CD4-positive, alpha-beta T cell (primary cell): ENCODE measurements around the gene PCSK4. TPM values are rescaled to one million over a fixed set of nuclear protein-coding genes. Genes with fewer than 3 reads are reported as not detected.

Source experiments
- ATAC-seq: fragments of 200-7000 bp; cut with Tn5 transposase; one replicate; pipeline ENCODE4 v1.10.0; 2022; ENCODE audit warnings: mild to moderate bottlenecking; ENCODE audit not compliant: poor library complexity
- CTCF ChIA-PET: fragments of 350-600 bp; sonication (Branson Sonifier 250); formaldehyde crosslinking; loops from one replicate; lab custom pipeline; 2021; ENCODE audit warnings: antibody characterized with exemption, inconsistent platforms; lab: Charles Lee
- POLR2A ChIA-PET: fragments of 350-600 bp; sonication (Branson Sonifier 250); formaldehyde crosslinking; loops from one replicate; lab custom pipeline; 2021; ENCODE audit warnings: antibody characterized with exemption, inconsistent platforms; lab: Charles Lee
- DNase-seq, 14 experiments: peaks; one replicate each; pipeline ENCODE4 v3.0.0-alpha.2; 2013 to 2020; ENCODE audit warnings: mixed read lengths in 2 of 14
- H3K27ac ChIP-seq, 2 donors: one replicate each; pipeline versions ENCODE4 v1.5.1 to v1.7.0; 2013; ENCODE audit warnings: low read length in 2 of 2, low read depth in 1 of 2, mild to moderate bottlenecking in 1 of 2
- H3K27me3 ChIP-seq, 2 experiments: 1 replicate in 1 of 2; 2 replicates in 1 of 2; pipeline versions ENCODE4 v1.6.1 to v1.7.0; 2013; ENCODE audit warnings: low read length in 2 of 2, control low read depth in 1 of 2, mild to moderate bottlenecking in 1 of 2, moderate library complexity in 1 of 2; ENCODE audit not compliant: insufficient read depth in 2 of 2, control insufficient read depth in 1 of 2
- H3K36me3 ChIP-seq: one replicate; pipeline ENCODE4 v1.6.1; 2013; ENCODE audit warnings: low read length, control low read depth; ENCODE audit not compliant: insufficient read depth
- H3K4me1 ChIP-seq: one replicate; pipeline ENCODE4 v1.6.1; 2013; ENCODE audit warnings: low read length, control low read depth; ENCODE audit not compliant: insufficient read depth
- H3K4me3 ChIP-seq: one replicate; pipeline ENCODE4 v1.5.1; 2013; ENCODE audit warnings: mild to moderate bottlenecking, low read length, moderate library complexity
- H3K9me3 ChIP-seq, 2 experiments: 1 replicate in 1 of 2; 2 replicates in 1 of 2; pipeline versions ENCODE4 v1.6.1 to v1.7.0; 2013; ENCODE audit warnings: low read length in 2 of 2, mild to moderate bottlenecking in 2 of 2, control low read depth in 1 of 2, moderate library complexity in 1 of 2; ENCODE audit not compliant: control insufficient read depth in 1 of 2, insufficient read depth in 1 of 2
- H3K27ac Mint-ChIP-seq: one replicate; pipeline ENCODE4 v1.8.0; 2020; ENCODE audit warnings: mixed read lengths
- H3K27me3 Mint-ChIP-seq: one replicate; pipeline ENCODE4 v1.8.0; 2021; ENCODE audit warnings: mixed read lengths
- H3K36me3 Mint-ChIP-seq: one replicate; pipeline ENCODE4 v1.8.0; 2021; ENCODE audit warnings: low read depth, mixed read lengths
- H3K4me1 Mint-ChIP-seq: one replicate; pipeline ENCODE4 v1.8.0; 2021; ENCODE audit warnings: low read depth, mixed read lengths
- H3K4me3 Mint-ChIP-seq: one replicate; pipeline ENCODE4 v1.8.0; 2020; ENCODE audit warnings: mild to moderate bottlenecking, mixed read lengths
- H3K9me3 Mint-ChIP-seq: one replicate; pipeline ENCODE4 v1.8.0; 2020; ENCODE audit warnings: mixed read lengths
- CTCF ChIP-seq: fragments of 200-600 bp; IDR thresholded peaks from one replicate; pipeline ENCODE4 v1.8.0; 2022; ENCODE audit warnings: antibody characterized with exemption, mild to moderate bottlenecking
- intact Hi-C, 2 experiments: fragments of 100-400 bp; cut with DNase I in 1 of 2; cut with micrococcal nuclease in 1 of 2; formaldehyde crosslinking; loops; one replicate each; pipeline versions ENCODE4 v1.15.1 to v1.9.0; 2023 to 2025; cut with DNase I, micrococcal nuclease
- total RNA-seq, 174 experiments: library from RNA in 2 of 174; stranded (reverse) in 2 of 174; gene quantifications; one replicate each; pipeline ENCODE4 v1.2.3 and lab custom pipeline; 2021 to 2026

Gene PCSK4
- total RNA-seq, 2 experiments from 2014 or later = 4.2 to 5.2 TPM

GRCh38 chr19:1534972-1535371 is 44.8 kb upstream of the PCSK4 start:
- POLR2A ChIA-PET = no interaction called here
- peaks cover 30% of the 10 kb centered on the region for H3K27me3 Mint-ChIP-seq
- H3K36me3 Mint-ChIP-seq = no peaks in the 10 kb centered on the region
- no peak for TF ChIP-seq CTCF
- ATAC-seq = no peak
- DNase-seq = no peak
- H3K4me3 Mint-ChIP-seq = no peak overlapping the region
- no peaks in the 10 kb centered on the region for H3K36me3 ChIP-seq
- H3K27me3 ChIP-seq = peaks cover 8 to 13% of the 10 kb centered on the region in 2 experiments
- peaks cover 0 to 15% of the 10 kb centered on the region in 2 experiments for H3K9me3 ChIP-seq
- H3K4me3 ChIP-seq = no peak overlapping the region
- intact Hi-C loops = no loop called here
- no peaks in the 10 kb centered on the region for H3K4me1 ChIP-seq
- H3K27ac Mint-ChIP-seq = no peak overlapping the region
- no peaks in the 10 kb centered on the region for H3K9me3 Mint-ChIP-seq
- H3K27ac ChIP-seq = no peak overlapping the region
- CTCF ChIA-PET = no interaction called here
- H3K4me1 Mint-ChIP-seq = no peaks in the 10 kb centered on the region

DNA sequence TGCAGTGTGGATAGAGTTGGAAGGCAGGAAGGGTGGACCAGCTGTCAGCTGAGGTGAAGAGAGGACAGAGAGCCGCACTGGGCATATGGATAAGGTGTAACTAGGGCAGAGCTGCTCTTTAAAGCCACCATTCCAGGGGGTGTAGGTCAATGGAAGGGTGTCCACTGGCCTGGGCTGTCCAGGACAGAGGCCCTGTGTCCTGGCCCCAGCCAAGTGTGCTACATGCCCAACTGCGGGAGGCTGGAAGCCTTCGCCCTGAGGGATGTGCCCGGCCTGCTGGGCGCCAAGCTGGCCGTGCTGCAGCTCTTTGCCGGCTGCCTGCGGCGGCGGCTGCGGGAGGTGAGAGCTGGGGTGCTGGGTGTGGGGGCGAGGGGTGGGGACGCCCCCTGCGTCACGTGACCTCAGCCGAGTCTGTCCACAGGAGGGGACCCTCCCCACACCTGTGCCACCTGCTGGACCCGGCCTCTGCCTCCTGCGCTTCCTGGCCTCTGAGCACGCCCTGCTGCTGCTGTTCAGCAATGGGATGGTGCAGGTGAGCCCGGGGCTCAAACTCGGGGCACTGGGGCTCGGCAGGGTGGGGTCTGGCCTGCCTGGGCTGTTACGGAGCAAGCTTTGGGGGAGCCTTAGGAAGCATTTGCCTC is 43.5 kb upstream of the PCSK4 start:
- intact Hi-C loops = no loop called here
- ChIA-PET POLR2A (no interaction called here), CTCF (no interaction called here)
- no peaks in the 10 kb centered on the region for H3K9me3 Mint-ChIP-seq
- no peak overlapping the region for H3K27ac ChIP-seq
- no peaks in the 10 kb centered on the region for H3K36me3 ChIP-seq
- no peak overlapping the region for H3K27ac Mint-ChIP-seq
- H3K36me3 Mint-ChIP-seq = no peaks in the 10 kb centered on the region
- ATAC-seq (no peak), DNase-seq (no peak)
- peaks cover 30% of the 10 kb centered on the region for H3K27me3 Mint-ChIP-seq
- H3K9me3 ChIP-seq = peaks cover 0 to 15% of the 10 kb centered on the region in 2 experiments
- H3K4me1 Mint-ChIP-seq = no peaks in the 10 kb centered on the region
- H3K4me3 ChIP-seq = no peak overlapping the region
- H3K4me1 ChIP-seq = no peaks in the 10 kb centered on the region
- no peak overlapping the region for H3K4me3 Mint-ChIP-seq
- no peak for TF ChIP-seq CTCF
- peaks cover 8 to 14% of the 10 kb centered on the region in 2 experiments for H3K27me3 ChIP-seq

GRCh38 chr19:1532003-1532402 is 41.9 kb upstream of the PCSK4 start:
- Histone ChIP-seq H3K4me3 (no peak overlapping the region), H3K36me3 (no peaks in the 10 kb centered on the region), H3K9me3 (peaks cover 0 to 18% of the 10 kb centered on the region in 2 experiments), H3K27ac (no peak overlapping the region), H3K27me3 (peaks cover 8 to 10% of the 10 kb centered on the region in 2 experiments), H3K4me1 (no peaks in the 10 kb centered on the region)
- ATAC-seq (no peak), DNase-seq (no peak)
- Mint-ChIP-seq H3K4me1 (no peaks in the 10 kb centered on the region), H3K36me3 (no peaks in the 10 kb centered on the region), H3K9me3 (no peaks in the 10 kb centered on the region), H3K27me3 (peaks cover 35% of the 10 kb centered on the region), H3K27ac (no peak overlapping the region), H3K4me3 (no peak overlapping the region)
- ChIA-PET CTCF (no interaction called here), POLR2A (no interaction called here)
- intact Hi-C loops = no loop called here
- TF ChIP-seq CTCF = no peak
